ENCODE results near the gene LRRFIP2. TPM values are rescaled to one million over a fixed set of nuclear protein-coding genes. Genes with fewer than 3 reads are reported as not detected.

Gene LRRFIP2
- total RNA-seq, 1 experiment from 2014 or later, result 47.1 TPM

DNA sequence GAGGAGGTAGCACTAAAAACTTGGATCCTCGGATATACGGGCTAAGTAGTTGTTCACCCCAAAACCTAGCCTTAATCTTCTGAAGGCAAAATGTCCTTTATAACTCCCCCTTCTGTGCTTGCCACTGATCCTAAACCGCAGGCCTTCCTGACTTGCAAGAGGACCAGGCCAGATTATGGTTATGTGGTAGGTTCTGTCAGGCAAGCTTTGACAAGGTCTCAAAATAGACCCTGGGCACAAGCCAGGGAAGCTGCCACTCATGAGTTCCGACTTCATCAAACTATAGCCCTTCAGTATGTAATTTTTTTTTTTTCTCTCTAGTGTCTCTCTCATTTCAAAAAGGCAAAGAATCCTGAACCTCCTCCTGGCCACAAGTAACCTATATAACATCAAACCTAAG lies 3.2 kb downstream of the LRRFIP2 start:
- CTCF ChIA-PET, result no interaction called here
- Mint-ChIP-seq H3K4me3 (ENCODE audit: unreplicated experiment) (no peak overlapping the region), H3K9me3 (ENCODE audit: unreplicated experiment) (no peaks in the 10 kb centered on the region), H3K36me3 (ENCODE audit: insufficient read depth, unreplicated experiment) (peaks cover 20% of the 10 kb centered on the region), H3K4me1 (ENCODE audit: low read depth, unreplicated experiment) (peaks cover 7% of the 10 kb centered on the region), H3K27me3 (ENCODE audit: insufficient read depth, unreplicated experiment) (no peaks in the 10 kb centered on the region), H3K27ac (ENCODE audit: unreplicated experiment) (no peak overlapping the region)
- TF ChIP-seq, protein P1, sequence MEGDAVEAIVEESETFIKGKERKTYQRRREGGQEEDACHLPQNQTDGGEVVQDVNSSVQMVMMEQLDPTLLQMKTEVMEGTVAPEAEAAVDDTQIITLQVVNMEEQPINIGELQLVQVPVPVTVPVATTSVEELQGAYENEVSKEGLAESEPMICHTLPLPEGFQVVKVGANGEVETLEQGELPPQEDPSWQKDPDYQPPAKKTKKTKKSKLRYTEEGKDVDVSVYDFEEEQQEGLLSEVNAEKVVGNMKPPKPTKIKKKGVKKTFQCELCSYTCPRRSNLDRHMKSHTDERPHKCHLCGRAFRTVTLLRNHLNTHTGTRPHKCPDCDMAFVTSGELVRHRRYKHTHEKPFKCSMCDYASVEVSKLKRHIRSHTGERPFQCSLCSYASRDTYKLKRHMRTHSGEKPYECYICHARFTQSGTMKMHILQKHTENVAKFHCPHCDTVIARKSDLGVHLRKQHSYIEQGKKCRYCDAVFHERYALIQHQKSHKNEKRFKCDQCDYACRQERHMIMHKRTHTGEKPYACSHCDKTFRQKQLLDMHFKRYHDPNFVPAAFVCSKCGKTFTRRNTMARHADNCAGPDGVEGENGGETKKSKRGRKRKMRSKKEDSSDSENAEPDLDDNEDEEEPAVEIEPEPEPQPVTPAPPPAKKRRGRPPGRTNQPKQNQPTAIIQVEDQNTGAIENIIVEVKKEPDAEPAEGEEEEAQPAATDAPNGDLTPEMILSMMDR (IDR thresholded peaks at IDR 0.05; ENCODE audit: insufficient read depth in 1 of 2, low read depth in 1 of 2, low read length in 1 of 2, severe bottlenecking in 1 of 2, unreplicated experiment in 1 of 2), result no peak
- no peaks in the 10 kb centered on the region for H3K9me3 ChIP-seq
- DNase-seq, result no peak
- POLR2A ChIA-PET, result no interaction called here
- no peaks in the 10 kb centered on the region for H3K27me3 ChIP-seq (replicated peaks; ENCODE audit: control insufficient read depth, insufficient read depth, low read length)
- intact Hi-C loops (cut with micrococcal nuclease; ENCODE audit: unreplicated experiment), result no loop called here
- BruUV-seq (replicated peaks), result no TSS peak
- H3K4me3 ChIP-seq (ENCODE audit: low read depth, low read length), result no peak overlapping the region
- H3K4me1 ChIP-seq, result peaks cover 16% of the 10 kb centered on the region; the same call in 1 of the 2 replicates
- H3K36me3 ChIP-seq (ENCODE audit: control insufficient read depth, insufficient read depth, low read length), result no peaks in the 10 kb centered on the region

DNA sequence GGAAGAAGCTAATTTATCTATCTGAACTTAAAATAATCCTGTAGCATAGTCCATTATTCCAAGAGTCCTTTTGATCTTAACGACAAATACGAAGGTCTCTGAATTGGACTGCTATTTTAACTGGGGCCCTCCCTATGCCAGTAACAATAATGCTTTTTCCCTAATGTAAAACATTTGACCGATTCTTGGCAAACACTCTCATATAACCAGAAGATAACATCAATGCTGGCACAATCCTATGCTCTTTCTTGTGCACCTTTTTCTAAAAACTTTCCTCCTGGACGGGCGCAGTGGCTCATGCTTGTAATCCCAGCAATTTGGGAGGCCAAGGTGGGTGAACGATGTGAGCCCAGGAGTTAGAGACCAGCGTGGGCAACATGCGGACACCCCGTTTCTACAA lies 3.9 kb downstream of the LRRFIP2 start:
- no peak overlapping the region for H3K27ac Mint-ChIP-seq (ENCODE audit: unreplicated experiment)
- POLR2A ChIA-PET, result no interaction called here
- H3K36me3 Mint-ChIP-seq (ENCODE audit: insufficient read depth, unreplicated experiment), result peaks cover 24% of the 10 kb centered on the region
- Histone ChIP-seq H3K27me3 (replicated peaks; ENCODE audit: control insufficient read depth, insufficient read depth, low read length) (no peaks in the 10 kb centered on the region), H3K36me3 (ENCODE audit: control insufficient read depth, insufficient read depth, low read length) (no peaks in the 10 kb centered on the region), H3K4me3 (ENCODE audit: low read depth, low read length) (no peak overlapping the region), H3K4me1 (peaks cover 16% of the 10 kb centered on the region; the same call in 1 of the 2 replicates), H3K9me3 (no peaks in the 10 kb centered on the region)
- CTCF ChIA-PET, result no interaction called here
- DNase-seq, result no peak
- TF ChIP-seq, protein P1 (IDR thresholded peaks at IDR 0.05; ENCODE audit: insufficient read depth in 1 of 2, low read depth in 1 of 2, low read length in 1 of 2, severe bottlenecking in 1 of 2, unreplicated experiment in 1 of 2), result no peak
- intact Hi-C loops (cut with micrococcal nuclease; ENCODE audit: unreplicated experiment), result no loop called here
- no peak overlapping the region for H3K4me3 Mint-ChIP-seq (ENCODE audit: unreplicated experiment)
- no TSS peak for BruUV-seq (replicated peaks)
- H3K27me3 Mint-ChIP-seq (ENCODE audit: insufficient read depth, unreplicated experiment), result no peaks in the 10 kb centered on the region
- H3K4me1 Mint-ChIP-seq (ENCODE audit: low read depth, unreplicated experiment), result peaks cover 7% of the 10 kb centered on the region
- H3K9me3 Mint-ChIP-seq (ENCODE audit: unreplicated experiment), result no peaks in the 10 kb centered on the region

DNA sequence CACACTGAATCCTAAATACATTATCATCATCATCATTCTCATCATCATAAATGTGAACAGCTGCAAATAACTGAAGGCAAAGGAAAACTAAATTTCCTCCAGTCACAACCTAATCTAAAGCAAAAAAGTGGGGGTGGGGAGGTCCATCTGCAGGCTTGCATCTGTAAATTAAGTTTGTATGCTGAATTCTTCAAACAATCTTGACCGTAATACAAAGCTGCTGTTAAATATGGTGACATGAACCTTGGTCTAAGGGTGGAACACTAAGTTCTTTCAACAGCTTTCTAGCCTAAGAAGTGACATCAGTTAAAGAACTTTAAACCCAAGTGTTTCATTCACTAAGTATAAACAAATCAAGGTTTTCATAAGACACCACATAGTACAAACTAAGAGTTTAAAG lies 4.3 kb downstream of the LRRFIP2 start:
- H3K4me1 ChIP-seq, result peaks cover 16% of the 10 kb centered on the region; the same call in 1 of the 2 replicates
- intact Hi-C loops (cut with micrococcal nuclease; ENCODE audit: unreplicated experiment), result no loop called here
- ChIA-PET POLR2A (no interaction called here), CTCF (no interaction called here)
- H3K9me3 Mint-ChIP-seq (ENCODE audit: unreplicated experiment), result no peaks in the 10 kb centered on the region
- H3K36me3 Mint-ChIP-seq (ENCODE audit: insufficient read depth, unreplicated experiment), result peaks cover 27% of the 10 kb centered on the region
- H3K9me3 ChIP-seq, result no peaks in the 10 kb centered on the region
- H3K4me1 Mint-ChIP-seq (ENCODE audit: low read depth, unreplicated experiment), result peaks cover 7% of the 10 kb centered on the region
- H3K36me3 ChIP-seq (ENCODE audit: control insufficient read depth, insufficient read depth, low read length), result no peaks in the 10 kb centered on the region
- no peaks in the 10 kb centered on the region for H3K27me3 ChIP-seq (replicated peaks; ENCODE audit: control insufficient read depth, insufficient read depth, low read length)
- H3K4me3 Mint-ChIP-seq (ENCODE audit: unreplicated experiment), result no peak overlapping the region
- H3K27me3 Mint-ChIP-seq (ENCODE audit: insufficient read depth, unreplicated experiment), result no peaks in the 10 kb centered on the region
- no peak for DNase-seq
- no TSS peak for BruUV-seq (replicated peaks)
- H3K27ac Mint-ChIP-seq (ENCODE audit: unreplicated experiment), result no peak overlapping the region
- no peak overlapping the region for H3K4me3 ChIP-seq (ENCODE audit: low read depth, low read length)
- TF ChIP-seq, protein P1 (IDR thresholded peaks at IDR 0.05; ENCODE audit: insufficient read depth in 1 of 2, low read depth in 1 of 2, low read length in 1 of 2, severe bottlenecking in 1 of 2, unreplicated experiment in 1 of 2), result no peak

Measured in Caco-2 (cell line).